T follicular helper cell (primary cell): ENCODE measurements around the gene TSPAN2.
A peak's percentile ranks its signal among the peaks of the same experiment; 100 is the strongest.

Experiments
- DNase-seq: peaks from one replicate; pipeline ENCODE4 v3.0.0-alpha.2; 2020; ENCODE audit warnings: low read depth

TSPAN2 gene

GRCh38 chr1:115074839-115075534 lies 14.3 kb downstream of the TSPAN2 start:
- DNase-seq: no peak

GRCh38 chr1:115073298-115074087 lies 15.8 kb downstream of the TSPAN2 start:
- DNase-seq: no peak

GRCh38 chr1:115071012-115071664 lies 18.2 kb downstream of the TSPAN2 start:
- no peak for DNase-seq

- no peak for DNase-seq
Measured at GRCh38 chr1:115069659-115070308, 19.5 kb downstream of the TSPAN2 start.

GRCh38 chr1:115068826-115069585 lies 20.3 kb downstream of the TSPAN2 start:
- DNase-seq: no peak

GRCh38 chr1:115067161-115067859 lies 22.0 kb downstream of the TSPAN2 start:
- DNase-seq: no peak

GRCh38 chr1:115065021-115065420 lies 24.3 kb downstream of the TSPAN2 start:
- DNase-seq: no peak

- DNase-seq: no peak
Measured at GRCh38 chr1:115064461-115064860, 24.8 kb downstream of the TSPAN2 start.

- peak; percentile 15 for DNase-seq
Measured at GRCh38 chr1:115063228-115063901, 25.9 kb downstream of the TSPAN2 start.

GRCh38 chr1:115062542-115063004 lies 26.7 kb downstream of the TSPAN2 start:
- DNase-seq: peak; percentile 93

GRCh38 chr1:115060501-115060900 lies 28.8 kb downstream of the TSPAN2 start:
- no peak for DNase-seq

- DNase-seq: no peak
Measured at GRCh38 chr1:115059316-115059715, 30.0 kb downstream of the TSPAN2 start.

- DNase-seq: no peak
Measured at GRCh38 chr1:115057661-115058254, 31.5 kb downstream of the TSPAN2 start.

- DNase-seq: no peak
Measured at GRCh38 chr1:115056395-115056798, 32.9 kb downstream of the TSPAN2 start.

GRCh38 chr1:115052454-115053083 lies 36.7 kb downstream of the TSPAN2 start:
- peak; percentile 33 for DNase-seq

- DNase-seq: no peak
Measured at GRCh38 chr1:115051850-115052249, 37.5 kb downstream of the TSPAN2 start.

GRCh38 chr1:115046751-115047150 lies 42.6 kb downstream of the TSPAN2 start:
- no peak for DNase-seq

GRCh38 chr1:115041654-115042053 lies 47.6 kb downstream of the TSPAN2 start:
- no peak for DNase-seq

GRCh38 chr1:115040501-115040900 lies 48.8 kb downstream of the TSPAN2 start:
- no peak for DNase-seq
